ENCODE results near the gene OR5AR1.
"Not testable (repeated sequence)": the region's sequence is repeated elsewhere in the genome, so short reads cannot be mapped to it uniquely, and the experiment has no call there.

Gene OR5AR1
- total RNA-seq: 0 reads per million in 3 experiments

DNA sequence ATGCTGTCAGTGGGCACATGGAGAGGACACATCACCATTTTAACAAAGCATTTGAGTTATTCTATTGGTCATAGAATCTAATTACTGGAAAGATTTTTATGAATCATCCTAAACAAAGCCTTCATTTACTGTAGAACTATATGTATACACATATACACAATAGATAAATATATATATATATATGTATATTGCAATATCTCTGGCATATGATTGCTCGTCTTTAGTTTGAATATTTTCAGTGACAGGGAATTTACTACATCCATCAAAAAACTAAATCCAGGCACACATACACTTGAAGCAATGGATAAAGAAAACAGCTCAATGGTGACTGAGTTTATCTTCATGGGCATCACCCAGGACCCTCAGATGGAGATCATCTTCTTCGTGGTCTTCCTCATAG, at the start of gene OR5AR1:
Gene OR5AR1 (plus strand): TSS at position 301 of the 400 bp plus-strand sequence. CDS start 0 bp downstream, at position 301.
- no peak for DNase-seq

GRCh38 chr11:56624661-56625110, 38.8 kb upstream of the OR5AR1 start:
- no peak for DNase-seq

- no peak for DNase-seq
Observed at GRCh38 chr11:56625946-56626345, 37.5 kb upstream of the OR5AR1 start.

DNA sequence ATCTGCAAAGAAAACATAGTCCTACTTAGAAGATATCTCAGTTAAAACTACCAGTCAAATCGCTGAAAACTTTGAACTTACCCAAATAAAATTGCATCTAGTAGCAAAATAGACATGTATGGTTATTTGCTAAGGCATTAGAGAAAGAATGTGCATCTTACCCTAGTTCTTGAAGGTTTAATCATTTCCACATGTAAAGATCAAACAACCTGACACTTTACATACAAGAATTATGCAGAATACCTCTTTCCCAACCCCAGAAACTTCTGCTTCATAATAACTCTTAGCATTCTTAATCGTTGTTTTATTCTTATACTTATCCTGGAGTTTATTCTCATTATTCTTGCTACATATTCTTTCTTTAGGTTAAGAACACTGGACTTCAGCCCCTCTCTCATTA, 31.2 kb upstream of the OR5AR1 start:
- no peak for DNase-seq

GRCh38 chr11:56636861-56637260, 26.6 kb upstream of the OR5AR1 start:
- no peak for DNase-seq

GRCh38 chr11:56637500-56637899, 26.0 kb upstream of the OR5AR1 start:
- DNase-seq: no peak

GRCh38 chr11:56642339-56642738, 21.1 kb upstream of the OR5AR1 start, which contains the start of gene OR5AP2:
Gene OR5AP2 (minus strand): TSS chr11:56642439. CDS start chr11:56642439, 0 bp downstream.
- no peak for DNase-seq

- no peak for DNase-seq
Observed at GRCh38 chr11:56659755-56660154, 3.7 kb upstream of the OR5AR1 start.

DNA sequence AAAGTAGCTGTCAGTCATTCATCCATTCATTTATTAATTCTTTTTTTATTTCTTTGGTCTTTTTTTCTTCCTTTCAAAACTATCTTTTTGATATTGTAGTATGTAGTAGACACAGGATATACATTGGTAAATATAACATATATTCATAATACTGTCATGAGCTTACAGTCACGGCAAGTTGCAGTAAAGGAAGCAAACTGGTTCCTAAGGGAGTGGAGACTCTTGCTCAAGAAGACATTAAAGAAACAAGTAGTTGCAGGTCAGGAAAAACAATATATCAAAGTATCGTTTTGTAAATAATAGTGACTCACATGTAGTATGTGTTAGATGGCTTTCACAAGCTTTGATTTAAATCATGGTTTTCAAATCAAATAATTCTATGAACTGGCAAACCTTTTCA, 7.5 kb downstream of the OR5AR1 start:
- no peak for DNase-seq

GRCh38 chr11:56688554-56689100, 25.1 kb downstream of the OR5AR1 start:
- no peak for DNase-seq

- DNase-seq: not testable (repeated sequence)
Observed at GRCh38 chr11:56691179-56691578, 27.7 kb downstream of the OR5AR1 start.

GRCh38 chr11:56693428-56693827, 29.9 kb downstream of the OR5AR1 start:
- no peak for DNase-seq

GRCh38 chr11:56698795-56699194, 35.3 kb downstream of the OR5AR1 start, which contains the start of gene OR9G1:
Gene OR9G1 (plus strand): TSS chr11:56699095. CDS start chr11:56700388, 1,293 bp downstream.
- no peak for DNase-seq

DNA sequence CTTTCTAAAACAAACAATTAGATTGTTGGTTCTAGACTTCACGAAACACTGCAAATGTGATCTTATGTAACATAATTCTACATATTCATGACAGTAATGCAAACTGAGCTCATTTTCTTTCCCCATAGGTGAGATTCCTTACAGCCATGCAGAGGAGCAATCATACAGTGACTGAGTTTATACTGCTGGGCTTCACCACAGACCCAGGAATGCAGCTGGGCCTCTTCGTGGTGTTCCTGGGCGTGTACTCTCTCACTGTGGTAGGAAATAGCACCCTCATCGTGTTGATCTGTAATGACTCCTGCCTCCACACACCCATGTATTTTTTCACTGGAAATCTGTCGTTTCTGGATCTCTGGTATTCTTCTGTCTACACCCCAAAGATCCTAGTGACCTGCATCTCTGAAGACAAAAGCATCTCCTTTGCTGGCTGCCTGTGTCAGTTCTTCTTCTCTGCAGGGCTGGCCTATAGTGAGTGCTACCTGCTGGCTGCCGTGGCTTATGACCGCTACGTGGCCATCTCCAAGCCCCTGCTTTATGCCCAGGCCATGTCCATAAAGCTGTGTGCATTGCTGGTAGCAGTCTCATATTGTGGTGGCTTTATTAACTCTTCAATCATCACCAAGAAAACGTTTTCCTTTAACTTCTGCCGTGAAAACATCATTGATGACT, 36.9 kb downstream of the OR5AR1 start:
- DNase-seq: no peak

DNA sequence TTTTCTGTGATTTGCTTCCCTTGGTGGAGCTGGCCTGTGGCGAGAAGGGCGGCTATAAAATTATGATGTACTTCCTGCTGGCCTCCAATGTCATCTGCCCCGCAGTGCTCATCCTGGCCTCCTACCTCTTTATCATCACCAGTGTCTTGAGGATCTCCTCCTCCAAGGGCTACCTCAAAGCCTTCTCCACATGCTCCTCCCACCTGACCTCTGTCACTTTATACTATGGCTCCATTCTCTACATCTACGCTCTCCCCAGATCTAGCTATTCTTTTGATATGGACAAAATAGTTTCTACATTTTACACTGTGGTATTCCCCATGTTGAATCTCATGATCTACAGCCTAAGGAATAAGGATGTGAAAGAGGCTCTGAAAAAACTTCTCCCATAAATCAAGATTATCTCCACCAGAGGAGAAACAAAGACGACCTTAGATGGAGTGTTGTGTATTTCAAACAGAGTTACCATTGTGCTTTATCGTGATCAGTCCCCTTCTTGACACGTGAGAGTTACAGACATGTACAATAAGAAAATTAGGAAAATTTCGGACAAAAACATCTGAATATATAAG, 37.5 kb downstream of the OR5AR1 start:
- no peak for DNase-seq

DNA sequence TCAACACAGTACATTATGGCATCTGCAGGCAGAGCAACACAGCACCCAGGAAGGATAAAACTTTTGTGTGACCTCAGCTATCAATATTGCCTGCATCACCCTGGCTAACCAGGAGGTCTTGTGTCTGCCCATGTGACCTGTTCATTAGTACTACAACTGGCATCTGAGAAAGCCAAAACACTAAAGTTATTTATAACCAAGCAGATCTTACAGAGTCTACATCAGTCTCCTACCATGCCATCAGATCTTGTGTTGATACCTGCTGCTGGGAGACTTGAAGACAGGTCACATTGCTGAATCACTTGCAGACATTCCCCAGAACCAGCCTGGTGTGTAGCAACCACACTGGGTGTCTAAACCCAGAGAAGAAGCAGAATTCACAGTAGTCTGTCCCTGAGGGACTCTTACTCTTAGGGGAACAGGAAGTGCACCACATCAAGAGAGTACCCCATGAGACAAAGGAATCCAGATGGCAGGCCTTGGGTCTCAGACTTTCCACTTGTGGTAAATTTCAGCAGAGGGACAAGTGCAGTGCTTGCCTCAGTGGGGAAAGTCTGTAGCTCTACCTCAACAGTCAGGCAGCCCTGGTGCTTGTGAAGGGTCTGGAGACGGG, 42.4 kb downstream of the OR5AR1 start:
- DNase-seq: no peak

- no peak for DNase-seq
Observed at GRCh38 chr11:56706486-56706885, 43.0 kb downstream of the OR5AR1 start.

- no peak for DNase-seq
Observed at GRCh38 chr11:56714206-56714605, 50.7 kb downstream of the OR5AR1 start.

All from central memory CD4-positive, alpha-beta T cell (primary cell).